ENCODE measurements around the gene EEF1AKMT2.

EEF1AKMT2 gene

DNA sequence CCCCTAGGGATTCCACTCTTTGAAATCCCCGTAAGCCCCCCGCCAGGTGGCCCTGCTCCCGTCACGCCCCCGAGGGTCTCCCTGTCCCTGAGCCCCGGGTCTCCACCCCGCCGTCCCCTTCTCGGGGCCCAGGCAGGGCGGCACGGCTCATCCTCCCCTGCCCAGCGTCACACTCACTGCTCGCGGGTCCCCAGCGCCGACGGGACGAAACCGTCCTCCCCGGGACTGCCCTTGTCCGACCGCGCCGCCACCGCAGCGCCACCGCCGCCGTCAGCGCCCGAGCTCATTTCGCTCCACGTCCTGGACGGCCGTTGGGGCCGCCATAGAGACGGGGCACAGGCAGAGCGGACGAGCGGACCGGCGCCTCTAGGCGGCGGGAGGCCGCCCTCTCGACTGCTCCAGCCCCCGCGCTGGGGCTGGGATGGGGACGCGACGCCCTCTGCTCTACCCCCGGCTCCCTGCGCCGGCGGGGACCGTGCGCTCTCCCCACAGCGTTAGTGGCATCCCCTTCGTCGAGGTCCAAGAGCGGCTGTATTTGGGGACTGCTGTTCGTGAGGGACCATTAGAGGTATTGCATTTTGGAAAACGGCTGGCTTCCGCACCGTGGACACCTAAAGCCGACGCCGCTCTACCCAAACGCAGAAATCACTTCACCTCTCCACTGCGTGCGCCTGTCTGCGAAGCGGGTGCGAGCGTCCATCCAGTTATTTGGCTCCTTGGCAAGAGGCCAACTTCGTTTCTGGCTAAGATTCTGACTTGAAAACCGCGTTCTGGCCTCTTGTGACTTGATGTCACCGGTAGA, at the start of gene EEF1AKMT2:
EEF1AKMT2 (minus strand) TSS at position 341 of the 802 bp plus-strand sequence; CDS start at position 287, 54 bp downstream.
- DNase-seq (ENCODE audit: low read depth in 2 of 2) = peak; percentile 88 to 90
- H3K4me3 ChIP-seq (replicated peaks in 1 of 2; ENCODE audit: low read depth in 2 of 2, low read length in 2 of 2) = peak within 1 kb of the TSS; percentile 97 to 99
- TF ChIP-seq, protein P1, sequence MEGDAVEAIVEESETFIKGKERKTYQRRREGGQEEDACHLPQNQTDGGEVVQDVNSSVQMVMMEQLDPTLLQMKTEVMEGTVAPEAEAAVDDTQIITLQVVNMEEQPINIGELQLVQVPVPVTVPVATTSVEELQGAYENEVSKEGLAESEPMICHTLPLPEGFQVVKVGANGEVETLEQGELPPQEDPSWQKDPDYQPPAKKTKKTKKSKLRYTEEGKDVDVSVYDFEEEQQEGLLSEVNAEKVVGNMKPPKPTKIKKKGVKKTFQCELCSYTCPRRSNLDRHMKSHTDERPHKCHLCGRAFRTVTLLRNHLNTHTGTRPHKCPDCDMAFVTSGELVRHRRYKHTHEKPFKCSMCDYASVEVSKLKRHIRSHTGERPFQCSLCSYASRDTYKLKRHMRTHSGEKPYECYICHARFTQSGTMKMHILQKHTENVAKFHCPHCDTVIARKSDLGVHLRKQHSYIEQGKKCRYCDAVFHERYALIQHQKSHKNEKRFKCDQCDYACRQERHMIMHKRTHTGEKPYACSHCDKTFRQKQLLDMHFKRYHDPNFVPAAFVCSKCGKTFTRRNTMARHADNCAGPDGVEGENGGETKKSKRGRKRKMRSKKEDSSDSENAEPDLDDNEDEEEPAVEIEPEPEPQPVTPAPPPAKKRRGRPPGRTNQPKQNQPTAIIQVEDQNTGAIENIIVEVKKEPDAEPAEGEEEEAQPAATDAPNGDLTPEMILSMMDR (IDR thresholded peaks at IDR 0.05; ENCODE audit: low read depth, low read length) = peak; percentile 20

DNA sequence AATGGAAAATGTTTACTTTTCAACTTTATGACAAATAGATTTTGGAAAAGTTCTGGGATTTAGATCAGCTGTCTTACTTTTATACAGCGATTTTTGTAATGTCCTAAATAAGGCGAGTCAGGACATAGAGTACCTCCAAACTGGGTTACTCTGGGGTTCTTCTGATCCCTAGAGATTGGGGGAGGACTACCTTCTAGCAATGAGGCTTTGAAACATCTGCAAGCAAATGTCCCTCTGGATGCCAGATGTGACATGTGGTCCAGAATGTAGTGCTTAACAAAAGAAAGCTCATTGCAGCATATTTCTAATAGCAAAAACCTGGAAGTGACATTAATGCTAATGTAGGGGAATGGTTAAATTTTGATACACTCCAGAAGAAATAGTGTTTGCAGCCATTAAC, 46.0 kb upstream of the EEF1AKMT2 start:
- TF ChIP-seq, protein P1 (IDR thresholded peaks at IDR 0.05; ENCODE audit: low read depth, low read length) = no peak
- no peak for DNase-seq (ENCODE audit: low read depth in 2 of 2)

DNA sequence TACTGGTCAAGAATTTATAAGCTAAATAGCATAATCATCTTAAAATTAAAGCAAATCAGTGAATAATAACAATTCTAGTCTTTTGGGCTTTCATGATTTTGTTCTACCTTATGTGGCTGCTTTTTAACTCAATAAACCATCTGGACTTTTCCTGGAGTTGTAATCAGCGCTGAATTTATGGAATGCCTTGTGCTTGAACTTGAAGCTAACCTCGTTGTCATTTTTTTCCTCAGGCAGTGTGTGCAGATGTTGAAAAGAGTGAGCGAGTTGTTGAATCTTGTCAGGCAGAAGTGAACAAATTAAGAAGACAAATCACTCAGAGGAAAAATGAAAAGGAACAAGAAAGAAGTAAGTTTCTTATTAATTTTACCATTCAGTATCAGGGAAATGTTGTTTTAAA, 39.4 kb upstream of the EEF1AKMT2 start:
- DNase-seq (ENCODE audit: low read depth in 2 of 2) = no peak
- no peak overlapping the region for H3K4me3 ChIP-seq (replicated peaks in 1 of 2; ENCODE audit: low read depth in 2 of 2, low read length in 2 of 2)
- TF ChIP-seq, protein P1 (IDR thresholded peaks at IDR 0.05; ENCODE audit: low read depth, low read length) = no peak

More for the DNA sequence above, 46.0 kb upstream of the EEF1AKMT2 start:
- no peak overlapping the region for H3K4me3 ChIP-seq (replicated peaks in 1 of 2; ENCODE audit: low read depth in 2 of 2, low read length in 2 of 2)

DNA sequence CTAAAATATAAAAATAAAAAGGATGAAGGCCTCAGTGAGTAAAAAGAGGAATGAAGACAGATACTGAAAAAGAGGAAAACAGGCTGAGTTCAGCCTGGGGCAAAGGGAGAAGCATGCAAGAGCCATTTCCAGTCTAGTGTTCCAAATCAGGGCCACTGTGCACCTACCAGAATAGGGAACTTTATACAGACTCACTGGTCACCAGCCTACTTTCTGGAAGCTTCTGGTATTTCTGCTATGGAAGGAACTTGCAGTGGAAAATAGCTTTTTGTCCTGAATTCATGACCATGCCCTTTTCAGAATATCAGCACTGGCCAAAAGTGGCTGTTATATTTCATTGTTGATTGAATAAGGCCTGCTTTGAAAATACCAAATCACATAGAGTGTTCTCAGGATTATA, 38.8 kb upstream of the EEF1AKMT2 start:
- TF ChIP-seq, protein P1 (IDR thresholded peaks at IDR 0.05; ENCODE audit: low read depth, low read length) = no peak
- DNase-seq (ENCODE audit: low read depth in 2 of 2) = no peak
- H3K4me3 ChIP-seq (replicated peaks in 1 of 2; ENCODE audit: low read depth in 2 of 2, low read length in 2 of 2) = no peak overlapping the region

DNA sequence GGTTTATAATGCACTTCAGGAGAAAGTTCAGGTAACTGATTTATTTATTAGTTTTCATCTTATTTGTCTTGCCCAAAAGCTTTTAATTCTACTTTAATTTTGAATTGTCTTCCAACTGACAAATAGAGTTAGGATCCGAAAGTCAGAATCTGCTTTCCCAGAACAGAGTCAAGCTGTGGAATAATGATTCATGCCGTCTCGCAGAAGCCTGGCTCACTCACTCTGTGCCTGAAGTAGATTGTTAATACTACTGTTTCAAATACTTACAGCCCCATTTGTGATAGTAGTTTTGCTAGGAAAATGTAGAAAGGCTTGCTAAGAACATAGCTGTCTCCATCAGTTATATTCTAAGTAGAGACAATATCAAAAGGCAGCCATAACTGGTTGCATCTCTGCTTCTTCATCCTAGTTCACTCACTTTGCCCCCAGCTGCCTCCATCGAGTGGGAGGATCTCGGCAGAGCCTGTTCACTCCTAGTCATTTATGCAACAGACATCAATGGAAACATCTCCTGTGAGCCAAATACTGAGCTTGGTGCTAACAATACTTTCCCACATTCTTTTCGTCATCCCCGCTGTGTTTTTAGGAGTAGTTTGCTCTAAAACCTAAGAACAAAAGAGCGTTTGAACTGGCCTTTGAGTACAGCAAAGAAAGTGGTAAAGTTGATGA, 37.9 kb upstream of the EEF1AKMT2 start:
- TF ChIP-seq, protein P1 (IDR thresholded peaks at IDR 0.05; ENCODE audit: low read depth, low read length) = no peak
- H3K4me3 ChIP-seq (replicated peaks in 1 of 2; ENCODE audit: low read depth in 2 of 2, low read length in 2 of 2) = no peak overlapping the region
- no peak for DNase-seq (ENCODE audit: low read depth in 2 of 2)

DNA sequence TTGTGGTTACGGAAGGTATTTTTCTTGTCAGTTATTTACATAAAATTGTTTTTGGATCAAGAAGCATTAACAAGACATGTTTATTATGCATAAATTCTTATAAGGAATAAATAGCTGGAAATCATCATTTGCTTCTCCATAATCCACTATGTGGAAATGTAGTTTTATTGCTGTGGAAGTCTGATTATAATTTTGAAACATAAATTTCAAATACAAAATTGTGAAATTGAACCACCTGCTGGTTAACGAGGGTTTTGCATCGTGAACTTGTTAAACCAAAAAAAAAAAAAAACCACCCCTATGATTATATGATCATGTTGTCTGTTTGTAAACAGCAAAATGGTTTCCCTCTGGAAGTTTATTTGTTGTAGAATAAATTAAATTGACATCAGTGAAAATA, 35.8 kb upstream of the EEF1AKMT2 start:
- DNase-seq (ENCODE audit: low read depth in 2 of 2) = peak; percentile 46 to 55
- H3K4me3 ChIP-seq (replicated peaks in 1 of 2; ENCODE audit: low read depth in 2 of 2, low read length in 2 of 2) = no peak overlapping the region
- TF ChIP-seq, protein P1 (IDR thresholded peaks at IDR 0.05; ENCODE audit: low read depth, low read length) = peak; percentile 41
